Cardiac muscle cell (in vitro differentiated cells and primary cell): ENCODE data around the gene FXYD2. TPM values are rescaled to one million over a fixed set of nuclear protein-coding genes. Genes with fewer than 3 reads are reported as not detected.

Experiments used
- DNase-seq, 2 donors: peaks; one replicate each; pipeline versions ENCODE4 v3.0.0 to v3.0.0-alpha.2; 2010 to 2017; ENCODE audit warnings: low read depth in 1 of 2, low spot score in 1 of 2
- H3K27ac ChIP-seq: fragments of 200-600 bp; sonication (generic); 2 replicates; pipeline ENCODE4 v1.5.1; 2016
- H3K27me3 ChIP-seq: fragments of 200-600 bp; sonication (generic); 2 replicates; pipeline ENCODE4 v1.6.0; 2016; ENCODE audit warnings: control low read depth
- H3K36me3 ChIP-seq: fragments of 200-600 bp; sonication (generic); 2 replicates; pipeline ENCODE4 v1.5.1; 2016; ENCODE audit warnings: control low read depth
- H3K4me1 ChIP-seq: fragments of 200-600 bp; sonication (generic); 2 replicates; pipeline ENCODE4 v1.8.1; 2017; ENCODE audit warnings: low read depth, mild to moderate bottlenecking, mixed run types
- H3K4me3 ChIP-seq: fragments of 200-600 bp; sonication (generic); 2 replicates; pipeline ENCODE4 v1.5.1; 2016; ENCODE audit warnings: mild to moderate bottlenecking
- H3K9me3 ChIP-seq: fragments of 200-600 bp; sonication (generic); 2 replicates; pipeline ENCODE4 v1.5.1; 2017; ENCODE audit warnings: low read depth, mild to moderate bottlenecking, control low read depth
- polyA plus RNA-seq: library from polyadenylated mRNA; unstranded; fragments of >200 nt; fragmentation: Nextera tagmentation; extraction: Ambion mirVana; gene quantifications from 2 replicates; pipeline ENCODE4 v1.2.1, GENCODE V29; 2016
- total RNA-seq: library from RNA; depleted of rRNA; stranded (reverse); fragments of >200 nt; gene quantifications from 2 replicates; pipeline ENCODE4 v1.2.3, GENCODE V29; 2016
- TF ChIP-seq, protein P1 (sequence below): IDR thresholded peaks from 2 replicates; pipeline ENCODE4 v1.5.1; 2012; ENCODE audit warnings: low read depth, mild to moderate bottlenecking, low read length

FXYD2 gene
- total and polyA plus RNA-seq, 2 experiments from 2014 or later = 2.3 to 2.4 TPM

GRCh38 chr11:117832511-117832910 is 8.0 kb upstream of the FXYD2 start:
- Histone ChIP-seq H3K36me3 (no peaks in the 10 kb centered on the region), H3K27me3 (no peaks in the 10 kb centered on the region), H3K4me1 (peaks cover 4% of the 10 kb centered on the region), H3K9me3 (no peaks in the 10 kb centered on the region), H3K4me3 (no peak overlapping the region), H3K27ac (no peak overlapping the region)
- DNase-seq = no peak
- TF ChIP-seq, protein P1, sequence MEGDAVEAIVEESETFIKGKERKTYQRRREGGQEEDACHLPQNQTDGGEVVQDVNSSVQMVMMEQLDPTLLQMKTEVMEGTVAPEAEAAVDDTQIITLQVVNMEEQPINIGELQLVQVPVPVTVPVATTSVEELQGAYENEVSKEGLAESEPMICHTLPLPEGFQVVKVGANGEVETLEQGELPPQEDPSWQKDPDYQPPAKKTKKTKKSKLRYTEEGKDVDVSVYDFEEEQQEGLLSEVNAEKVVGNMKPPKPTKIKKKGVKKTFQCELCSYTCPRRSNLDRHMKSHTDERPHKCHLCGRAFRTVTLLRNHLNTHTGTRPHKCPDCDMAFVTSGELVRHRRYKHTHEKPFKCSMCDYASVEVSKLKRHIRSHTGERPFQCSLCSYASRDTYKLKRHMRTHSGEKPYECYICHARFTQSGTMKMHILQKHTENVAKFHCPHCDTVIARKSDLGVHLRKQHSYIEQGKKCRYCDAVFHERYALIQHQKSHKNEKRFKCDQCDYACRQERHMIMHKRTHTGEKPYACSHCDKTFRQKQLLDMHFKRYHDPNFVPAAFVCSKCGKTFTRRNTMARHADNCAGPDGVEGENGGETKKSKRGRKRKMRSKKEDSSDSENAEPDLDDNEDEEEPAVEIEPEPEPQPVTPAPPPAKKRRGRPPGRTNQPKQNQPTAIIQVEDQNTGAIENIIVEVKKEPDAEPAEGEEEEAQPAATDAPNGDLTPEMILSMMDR = no peak

DNA sequence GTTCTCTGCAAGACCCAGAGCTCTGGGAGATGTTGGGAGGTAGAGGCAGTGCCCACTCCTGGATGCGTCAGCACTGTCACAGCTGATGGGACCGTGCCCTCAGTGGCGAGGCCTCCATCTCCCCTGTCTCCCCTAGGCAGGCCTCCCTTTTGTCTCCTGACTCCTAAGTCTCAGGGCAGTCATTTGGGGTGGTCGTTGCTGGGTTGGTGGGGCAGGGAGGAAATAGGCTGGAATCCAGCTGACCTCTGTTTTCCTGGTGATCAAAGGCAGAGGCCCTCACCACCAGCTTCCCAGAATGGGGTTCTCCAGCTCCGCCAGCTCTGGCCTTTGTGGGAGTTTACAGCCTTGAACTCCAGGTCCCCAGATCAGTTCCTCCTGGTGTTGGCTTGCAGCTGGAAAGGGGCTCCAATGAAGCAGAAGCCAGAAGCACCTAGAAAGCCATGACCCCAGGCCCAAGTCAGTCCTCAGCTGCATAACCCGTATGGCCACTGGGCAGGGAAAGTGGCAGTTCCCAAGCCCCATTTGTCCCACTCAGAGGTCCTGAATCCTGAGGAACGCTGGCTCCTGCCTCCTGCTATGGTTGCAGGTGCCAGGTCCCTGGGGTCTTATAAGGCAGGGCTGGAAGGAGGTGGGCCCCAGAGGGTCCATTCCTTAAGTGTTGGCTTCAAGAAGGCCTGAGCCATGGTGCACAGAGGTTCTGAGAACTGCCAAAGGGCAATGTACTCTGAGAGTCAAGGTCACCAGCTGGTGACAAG is 7.3 kb upstream of the FXYD2 start:
- Histone ChIP-seq H3K4me3 (no peak overlapping the region), H3K4me1 (peaks cover 4% of the 10 kb centered on the region), H3K36me3 (no peaks in the 10 kb centered on the region), H3K27me3 (no peaks in the 10 kb centered on the region), H3K27ac (no peak overlapping the region), H3K9me3 (no peaks in the 10 kb centered on the region)
- TF ChIP-seq, protein P1 = no peak
- no peak for DNase-seq

GRCh38 chr11:117830674-117831351 is 6.3 kb upstream of the FXYD2 start:
- Histone ChIP-seq H3K9me3 (no peaks in the 10 kb centered on the region), H3K4me1 (peaks cover 4% of the 10 kb centered on the region), H3K4me3 (no peak overlapping the region), H3K27ac (no peak overlapping the region), H3K27me3 (no peaks in the 10 kb centered on the region), H3K36me3 (no peaks in the 10 kb centered on the region)
- DNase-seq = no peak
- TF ChIP-seq, protein P1 = no peak

- H3K9me3 ChIP-seq = no peaks in the 10 kb centered on the region
- no peak overlapping the region for H3K27ac ChIP-seq
- no peaks in the 10 kb centered on the region for H3K36me3 ChIP-seq
- no peaks in the 10 kb centered on the region for H3K27me3 ChIP-seq
- H3K4me3 ChIP-seq = no peak overlapping the region
- DNase-seq = no peak
- H3K4me1 ChIP-seq = peaks cover 4% of the 10 kb centered on the region
- TF ChIP-seq, protein P1 = no peak
These were observed 5.5 kb upstream of the FXYD2 start for GRCh38 chr11:117830072-117830471.

DNA sequence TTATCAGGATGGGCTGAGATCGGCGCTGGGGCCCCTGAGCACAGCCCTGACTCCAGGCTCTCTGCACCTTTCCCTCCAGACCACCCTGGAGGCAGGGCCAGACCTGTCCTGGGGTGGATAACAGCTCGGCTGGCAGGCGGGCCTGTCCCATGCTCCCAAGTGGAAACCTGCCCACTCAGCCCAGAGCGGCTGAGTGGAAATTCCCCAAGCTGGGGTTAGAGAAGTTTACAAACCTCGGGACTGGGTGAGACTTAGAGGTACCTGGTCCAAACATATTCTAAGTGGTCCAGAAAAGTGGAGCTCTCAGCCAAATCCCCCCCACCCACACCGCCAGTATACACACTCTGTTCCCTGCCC is 4.8 kb upstream of the FXYD2 start:
- Histone ChIP-seq H3K27me3 (no peaks in the 10 kb centered on the region), H3K9me3 (no peaks in the 10 kb centered on the region), H3K4me3 (no peak overlapping the region), H3K4me1 (peaks cover 4% of the 10 kb centered on the region), H3K36me3 (no peaks in the 10 kb centered on the region), H3K27ac (no peak overlapping the region)
- no peak for DNase-seq
- TF ChIP-seq, protein P1 = no peak
